CD14-positive monocyte (primary cell): Measurements from ENCODE around the gene SLC22A3. TPM values are rescaled to one million over a fixed set of nuclear protein-coding genes. Genes with fewer than 3 reads are reported as not detected.

ENCODE experiments used
- DNase-seq, 3 donors: peaks; one replicate each; pipeline ENCODE4 v3.0.0-alpha.2; 2011 to 2022
- H2AFZ ChIP-seq: 2 replicates; pipeline ENCODE4 v1.6.0; 2012; ENCODE audit warnings: mild to moderate bottlenecking, low read depth, low read length, inconsistent platforms; ENCODE audit not compliant: insufficient read depth, poor library complexity, severe bottlenecking
- H3K27ac ChIP-seq, 2 donors: 1 replicate in 1 of 2; 2 replicates in 1 of 2; pipeline ENCODE4 v1.5.1; 2012 to 2013; ENCODE audit warnings: low read length in 2 of 2, control low read depth in 1 of 2, inconsistent platforms in 1 of 2, low read depth in 1 of 2, mild to moderate bottlenecking in 1 of 2
- H3K27me3 ChIP-seq, 2 donors: one replicate each; pipeline versions ENCODE4 v1.6.0 to v1.6.1; 2011 to 2013; ENCODE audit warnings: low read length in 2 of 2; ENCODE audit not compliant: control insufficient read depth in 2 of 2, insufficient read depth in 2 of 2
- H3K36me3 ChIP-seq, 2 donors: replicated peaks in 1 of 2; 1 replicate in 1 of 2; 2 replicates in 1 of 2; pipeline versions ENCODE4 v1.5.1 to v1.6.1; 2012 to 2013; ENCODE audit warnings: low read length in 2 of 2, control low read depth in 1 of 2, inconsistent platforms in 1 of 2, mild to moderate bottlenecking in 1 of 2; ENCODE audit not compliant: insufficient read depth in 2 of 2, control insufficient read depth in 1 of 2
- H3K4me1 ChIP-seq, 2 donors: 1 replicate in 1 of 2; 2 replicates in 1 of 2; pipeline versions ENCODE4 v1.5.1 to v1.6.1; 2012 to 2013; ENCODE audit warnings: low read length in 2 of 2, control low read depth in 1 of 2, inconsistent platforms in 1 of 2, mild to moderate bottlenecking in 1 of 2, moderate library complexity in 1 of 2; ENCODE audit not compliant: insufficient read depth in 2 of 2, control insufficient read depth in 1 of 2
- H3K4me2 ChIP-seq: replicated peaks from 2 replicates; pipeline ENCODE3; 2012; ENCODE audit warnings: low read length, moderate library complexity, mild to moderate bottlenecking; ENCODE audit not compliant: poor library complexity, severe bottlenecking; ENCODE audit errors: extremely low read depth
- H3K4me3 ChIP-seq, 3 experiments: fragments of 200-600 bp in 1 of 3; sonication (generic) in 1 of 3; replicated peaks in 1 of 3; 1 replicate in 2 of 3; 2 replicates in 1 of 3; pipeline ENCODE4 v1.5.1; 2011 to 2013; ENCODE audit warnings: low read length in 3 of 3, mild to moderate bottlenecking in 3 of 3, control low read depth in 2 of 3, low read depth in 2 of 3, inconsistent platforms in 1 of 3, moderate library complexity in 1 of 3
- H3K79me2 ChIP-seq: 2 replicates; pipeline ENCODE4 v1.6.0; 2012; ENCODE audit warnings: mild to moderate bottlenecking, control low read depth, inconsistent platforms, low read length, moderate library complexity; ENCODE audit not compliant: insufficient read depth
- H3K9ac ChIP-seq: 2 replicates; pipeline ENCODE4 v1.6.0; 2017; ENCODE audit warnings: low read length, mild to moderate bottlenecking; ENCODE audit not compliant: insufficient read depth, poor library complexity, severe bottlenecking
- H3K9me3 ChIP-seq, 2 donors: replicated peaks in 1 of 2; 1 replicate in 1 of 2; 2 replicates in 1 of 2; pipeline versions ENCODE4 v1.5.1 to v1.6.1; 2012 to 2013; ENCODE audit warnings: low read length in 2 of 2, control low read depth in 1 of 2; ENCODE audit not compliant: control insufficient read depth in 1 of 2, insufficient read depth in 1 of 2
- H4K20me1 ChIP-seq: 2 replicates; pipeline ENCODE4 v1.6.0; 2012; ENCODE audit warnings: mild to moderate bottlenecking, low read length, control low read depth, moderate library complexity; ENCODE audit not compliant: insufficient read depth
- H3K27ac Mint-ChIP-seq, 7 donors: one replicate each; pipeline ENCODE4 v1.8.0; 2020; ENCODE audit warnings: mild to moderate bottlenecking in 7 of 7, mixed read lengths in 7 of 7, moderate library complexity in 6 of 7, inconsistent platforms in 2 of 7
- H3K27me3 Mint-ChIP-seq, 3 donors: one replicate each; pipeline ENCODE4 v1.8.0; 2021 to 2022; ENCODE audit warnings: low read depth in 3 of 3, mild to moderate bottlenecking in 3 of 3, mixed read lengths in 3 of 3, moderate library complexity in 3 of 3, inconsistent platforms in 1 of 3
- H3K36me3 Mint-ChIP-seq, 2 donors: one replicate each; pipeline ENCODE4 v1.8.0; 2020; ENCODE audit warnings: mixed read lengths in 2 of 2, inconsistent platforms in 1 of 2, mild to moderate bottlenecking in 1 of 2
- H3K4me1 Mint-ChIP-seq: one replicate; pipeline ENCODE4 v1.8.0; 2020; ENCODE audit warnings: mild to moderate bottlenecking, mixed read lengths
- H3K4me3 Mint-ChIP-seq, 2 donors: one replicate each; pipeline ENCODE4 v1.8.0; 2020; ENCODE audit warnings: mild to moderate bottlenecking in 2 of 2, mixed read lengths in 2 of 2, moderate library complexity in 1 of 2
- H3K9me3 Mint-ChIP-seq, 7 donors: one replicate each; pipeline ENCODE4 v1.8.0; 2020 to 2022; ENCODE audit warnings: mixed read lengths in 7 of 7, mild to moderate bottlenecking in 6 of 7, moderate library complexity in 6 of 7, inconsistent platforms in 2 of 7
- CTCF ChIP-seq: fragments of 200-600 bp; IDR thresholded peaks from one replicate; pipeline ENCODE4 v1.8.0; 2022; ENCODE audit warnings: antibody characterized with exemption, mild to moderate bottlenecking
- WGBS: methylation state at CpG from one replicate; pipeline ENCODE4 v1.1.5; 2013; ENCODE audit warnings: missing lambda C conversion rate; ENCODE audit not compliant: insufficient coverage; 5-methylcytosine and 5-hydroxymethylcytosine counted together
- intact Hi-C, 2 donors: fragments of 100-400 bp; cut with micrococcal nuclease; formaldehyde crosslinking; loops; one replicate each; pipeline versions ENCODE4 v1.15.0 to v1.15.1; 2023
- polyA plus RNA-seq, 3 donors: library from polyadenylated mRNA; depleted of rRNA in 1 of 3; unstranded in 2 of 3; stranded (reverse) in 1 of 3; fragments of 300-500 nt in 2 of 3; fragments of >200 nt in 1 of 3; fragmentation: Illumina TruSeq in 2 of 3; gene quantifications; 1 replicate in 2 of 3; 2 replicates in 1 of 3; pipeline ENCODE4 v1.2.3, GENCODE V29; 2012 to 2021

The SLC22A3 gene
- polyA plus RNA-seq, 3 donors, result not detected

GRCh38 chr6:160333101-160333500 lies 15.1 kb upstream of the SLC22A3 start:
- intact Hi-C loops, result no loop called here
- no peak overlapping the region for H3K4me3 Mint-ChIP-seq
- H3K9me3 Mint-ChIP-seq, result peaks cover 0 to 10% (median 0%) of the 10 kb centered on the region in 7 donors
- Histone ChIP-seq H3K27me3 (no peaks in the 10 kb centered on the region), H2AFZ (no peak overlapping the region), H3K9me3 (no peaks in the 10 kb centered on the region), H3K27ac (no peak overlapping the region), H3K9ac (no peak overlapping the region), H3K79me2 (no peaks in the 10 kb centered on the region), H3K4me3 (no peak overlapping the region), H3K4me1 (no peaks in the 10 kb centered on the region), H4K20me1 (no peaks in the 10 kb centered on the region), H3K36me3 (no peaks in the 10 kb centered on the region), H3K4me2 (no peak overlapping the region)
- no peak overlapping the region for H3K27ac Mint-ChIP-seq
- H3K36me3 Mint-ChIP-seq, result no peaks in the 10 kb centered on the region
- 80% methylated on average over 3 of the region's 3 CpGs for WGBS
- DNase-seq, result no peak
- no peak for TF ChIP-seq CTCF
- H3K4me1 Mint-ChIP-seq, result no peaks in the 10 kb centered on the region
- peaks cover 0 to 7% (median 6%) of the 10 kb centered on the region in 3 donors for H3K27me3 Mint-ChIP-seq

- Mint-ChIP-seq H3K27me3 (peaks cover 0 to 8% (median 5%) of the 10 kb centered on the region in 3 donors), H3K4me1 (no peaks in the 10 kb centered on the region), H3K4me3 (no peak overlapping the region), H3K36me3 (no peaks in the 10 kb centered on the region), H3K27ac (no peak overlapping the region), H3K9me3 (peaks cover 0 to 10% (median 0%) of the 10 kb centered on the region in 7 donors)
- Histone ChIP-seq H3K4me3 (no peak overlapping the region), H3K9me3 (no peaks in the 10 kb centered on the region), H4K20me1 (no peaks in the 10 kb centered on the region), H3K79me2 (no peaks in the 10 kb centered on the region), H2AFZ (no peak overlapping the region), H3K9ac (no peak overlapping the region), H3K36me3 (no peaks in the 10 kb centered on the region), H3K4me2 (no peak overlapping the region), H3K27ac (no peak overlapping the region), H3K27me3 (no peaks in the 10 kb centered on the region), H3K4me1 (no peaks in the 10 kb centered on the region)
- WGBS, result 81% methylated on average over 2 of the region's 2 CpGs
- no peak for DNase-seq
- TF ChIP-seq CTCF, result no peak
- intact Hi-C loops, result no loop called here
Observed at GRCh38 chr6:160333841-160334240, 14.3 kb upstream of the SLC22A3 start.
